GM18861 (cell line): Measurements from ENCODE around the gene ATP13A3.

Experiments
- ATAC-seq: cut with Tn5 transposase; IDR thresholded peaks from one replicate; pipeline ENCODE4 v1.9.1; 2021; ENCODE audit not compliant: unreplicated experiment

The ATP13A3 gene

GRCh38 chr3:194396539-194396858 is 90.3 kb downstream of the ATP13A3 start:
- ATAC-seq: no peak

- ATAC-seq: no peak
These were observed 90.8 kb downstream of the ATP13A3 start for GRCh38 chr3:194395778-194396538.

- ATAC-seq: no peak
These were observed 91.6 kb downstream of the ATP13A3 start for GRCh38 chr3:194395212-194395611.

- no peak for ATAC-seq
These were observed 94.2 kb downstream of the ATP13A3 start for GRCh38 chr3:194392576-194392975.

- no peak for ATAC-seq
These were observed 96.0 kb downstream of the ATP13A3 start for GRCh38 chr3:194390835-194391234.

- ATAC-seq: no peak
These were observed 97.5 kb downstream of the ATP13A3 start for GRCh38 chr3:194389269-194389668.

GRCh38 chr3:194387926-194388418 is 98.8 kb downstream of the ATP13A3 start:
- no peak for ATAC-seq

GRCh38 chr3:194387276-194387675 is 99.5 kb downstream of the ATP13A3 start:
- ATAC-seq: no peak

GRCh38 chr3:194386648-194387047 is 100.2 kb downstream of the ATP13A3 start:
- no peak for ATAC-seq

GRCh38 chr3:194386066-194386465 is 100.7 kb downstream of the ATP13A3 start:
- ATAC-seq: no peak

- ATAC-seq: no peak
These were observed 102.2 kb downstream of the ATP13A3 start for GRCh38 chr3:194384569-194385001.

- ATAC-seq: no peak
These were observed 102.6 kb downstream of the ATP13A3 start for GRCh38 chr3:194384156-194384555.

GRCh38 chr3:194383276-194383940 is 103.4 kb downstream of the ATP13A3 start:
- no peak for ATAC-seq

- ATAC-seq: no peak
These were observed 103.9 kb downstream of the ATP13A3 start for GRCh38 chr3:194382892-194383223.

- ATAC-seq: no peak
These were observed 104.5 kb downstream of the ATP13A3 start for GRCh38 chr3:194382196-194382891.

GRCh38 chr3:194381460-194381875 is 105.3 kb downstream of the ATP13A3 start:
- ATAC-seq: no peak

GRCh38 chr3:194380326-194380725 is 106.5 kb downstream of the ATP13A3 start:
- no peak for ATAC-seq

- ATAC-seq: no peak
These were observed 107.2 kb downstream of the ATP13A3 start for GRCh38 chr3:194379651-194380050.

- ATAC-seq: no peak
These were observed 107.6 kb downstream of the ATP13A3 start for GRCh38 chr3:194379231-194379630.

- ATAC-seq: no peak
These were observed 109.1 kb downstream of the ATP13A3 start for GRCh38 chr3:194377708-194378107.

GRCh38 chr3:194376241-194376560 is 110.6 kb downstream of the ATP13A3 start:
- ATAC-seq: no peak
